ENCODE data around the gene MYOZ2. TPM values are rescaled to one million over a fixed set of nuclear protein-coding genes. Genes with fewer than 3 reads are reported as not detected.

Gene MYOZ2
- total RNA-seq, 1 donor from 2014 or later, result under 0.01 TPM

Other genes starting within 250 kb of the MYOZ2 start
- 0.17 and 0.19 TPM in 2 replicates for gene SYNPO2, start 247.0 kb upstream of the MYOZ2 start, total RNA-seq
- 23.8 and 39.2 TPM in 2 replicates for gene USP53, start 76.9 kb downstream of the MYOZ2 start, total RNA-seq
- gene FABP2, start 186.3 kb downstream of the MYOZ2 start, total RNA-seq, result not detected in 2 replicates